HG02840 (cell line): ENCODE data around the gene PIGN.

Source experiments
- ATAC-seq: cut with Tn5 transposase; IDR thresholded peaks from one replicate; pipeline ENCODE4 v1.9.1; 2021; ENCODE audit warnings: mild to moderate bottlenecking, moderate library complexity, moderate number of reproducible peaks; ENCODE audit not compliant: unreplicated experiment, low FRiP score

PIGN gene

DNA sequence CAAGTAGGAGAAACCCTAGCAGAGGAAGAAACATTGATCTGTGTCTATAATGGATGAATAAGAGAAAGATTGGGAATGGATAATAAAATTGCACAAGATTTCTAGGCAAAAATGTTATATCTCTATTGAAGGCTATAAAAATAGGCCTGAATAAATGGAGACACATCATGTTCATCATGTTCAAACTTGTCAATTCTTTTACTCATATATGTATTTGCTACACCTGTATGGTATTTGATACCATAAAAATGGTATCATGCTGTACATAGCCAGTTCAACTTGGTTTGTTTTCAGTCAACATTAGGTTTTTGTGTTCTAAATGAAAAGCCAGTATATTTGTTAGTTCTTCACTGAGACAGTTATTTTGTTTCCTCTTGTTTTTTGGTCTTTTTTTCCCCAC is 161.9 kb downstream of the PIGN start:
- no peak for ATAC-seq

DNA sequence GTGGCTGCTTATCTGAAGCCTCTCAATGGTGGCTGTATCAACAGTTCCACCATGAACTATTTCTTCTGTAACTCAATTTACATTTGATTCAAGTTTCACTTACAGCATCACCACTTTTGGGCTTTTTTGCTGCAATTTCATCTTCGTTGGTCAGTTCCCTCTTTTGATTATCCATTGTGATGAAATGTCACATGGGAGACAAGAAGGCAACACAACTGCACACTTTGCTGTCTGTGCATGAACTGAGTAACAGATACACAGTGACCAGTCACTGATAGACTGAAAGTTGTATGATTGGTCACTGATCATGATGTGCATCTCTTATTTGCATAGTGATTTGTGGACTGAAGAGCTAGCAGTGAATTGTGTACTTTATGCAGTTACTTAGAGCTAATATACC is 163.3 kb downstream of the PIGN start:
- no peak for ATAC-seq

DNA sequence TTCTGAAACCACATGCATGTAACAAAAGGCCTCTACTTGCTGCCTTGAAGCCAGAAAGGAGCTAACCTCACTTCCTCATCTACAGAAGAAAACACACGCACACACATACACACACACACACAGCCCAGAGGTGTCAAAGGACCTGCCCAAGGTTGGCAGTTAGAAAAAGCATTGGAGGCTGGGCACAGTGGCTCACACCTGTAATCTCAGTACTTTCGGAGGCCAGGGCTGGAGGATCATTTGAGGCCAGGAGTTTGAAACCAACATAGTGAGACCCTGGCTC is 168.2 kb downstream of the PIGN start:
- no peak for ATAC-seq

GRCh38 chr18:62018034-62018758 is 168.7 kb downstream of the PIGN start:
- ATAC-seq, result no peak

DNA sequence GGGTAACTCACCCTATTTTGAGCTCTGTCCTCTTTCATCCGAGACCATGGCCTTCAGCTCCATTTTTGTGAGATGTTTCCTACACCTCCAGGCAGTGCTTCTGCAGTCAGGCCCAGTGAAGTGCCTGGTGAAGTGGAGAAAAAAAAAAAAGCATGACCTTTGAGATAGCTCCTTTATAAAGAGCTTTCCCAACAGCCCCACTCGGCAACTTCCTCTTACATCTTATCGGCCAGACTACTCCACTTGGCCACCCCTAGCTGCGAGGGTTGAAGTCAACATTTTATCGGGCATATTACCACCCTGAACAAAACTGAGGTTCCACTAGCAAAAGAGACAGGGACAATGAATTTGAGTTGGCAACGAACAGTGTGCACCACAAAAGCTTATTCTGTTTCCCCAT is 169.2 kb downstream of the PIGN start:
- ATAC-seq, result no peak

DNA sequence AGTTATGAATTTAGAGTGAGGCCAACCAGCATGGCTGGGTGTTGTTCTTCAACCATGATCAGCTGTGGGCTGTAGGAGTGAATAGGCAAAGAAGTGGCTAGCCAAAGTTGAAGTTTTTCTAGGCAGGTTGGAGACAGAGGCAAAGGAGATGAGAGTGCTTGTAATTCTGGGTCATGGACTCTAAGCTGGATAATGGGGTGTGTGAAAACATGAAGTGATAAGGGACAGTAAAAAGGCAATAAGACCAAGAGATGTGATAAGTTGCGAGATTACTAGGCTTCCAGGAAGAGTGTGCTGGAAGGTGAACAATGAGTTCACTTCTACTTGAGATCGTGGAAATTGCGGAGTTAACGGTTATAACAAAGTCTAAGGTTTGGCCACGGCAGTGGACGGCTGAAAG is 175.4 kb downstream of the PIGN start:
- ATAC-seq, result no peak

DNA sequence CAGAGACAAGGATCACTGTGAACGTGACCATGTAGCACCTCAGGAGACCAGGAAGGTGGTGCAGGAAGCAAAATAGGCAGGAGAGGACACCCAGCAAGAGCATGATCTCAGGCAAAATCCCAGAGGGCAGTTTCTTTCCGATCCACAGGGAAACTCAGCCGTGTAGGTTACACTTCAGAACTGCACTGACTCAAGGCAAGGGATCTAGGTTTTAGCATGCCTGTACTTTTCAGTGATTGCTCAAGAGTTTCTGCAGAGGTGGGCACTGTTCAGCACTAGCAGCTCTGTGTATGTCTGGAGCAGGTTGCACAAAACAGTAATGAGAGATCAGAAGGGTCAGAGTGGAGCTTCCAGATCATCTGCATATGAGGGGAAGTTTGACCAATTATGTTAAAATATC is 177.3 kb downstream of the PIGN start:
- no peak for ATAC-seq

DNA sequence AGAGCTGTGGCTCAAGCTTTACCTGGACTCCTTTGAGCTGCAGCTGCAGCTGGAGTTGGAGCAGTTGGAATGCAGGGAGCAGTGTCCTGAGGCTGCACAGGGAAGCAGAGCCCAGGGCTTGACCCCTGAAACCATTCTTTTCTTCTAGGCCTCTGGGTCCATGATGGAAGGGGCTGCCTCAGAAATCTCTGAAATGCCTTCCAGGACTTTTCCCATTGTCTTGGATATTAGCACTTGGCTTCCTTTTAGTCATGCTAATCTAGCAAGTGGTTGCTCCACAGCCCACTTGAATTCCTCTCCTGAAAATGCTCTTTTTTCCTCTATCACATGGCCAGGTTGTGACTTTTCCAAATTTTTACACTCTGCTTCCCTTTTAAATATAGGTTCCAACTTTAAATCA is 185.5 kb downstream of the PIGN start:
- ATAC-seq, result no peak

- ATAC-seq, result no peak
These were observed 187.9 kb downstream of the PIGN start for GRCh38 chr18:61998957-61999356.

DNA sequence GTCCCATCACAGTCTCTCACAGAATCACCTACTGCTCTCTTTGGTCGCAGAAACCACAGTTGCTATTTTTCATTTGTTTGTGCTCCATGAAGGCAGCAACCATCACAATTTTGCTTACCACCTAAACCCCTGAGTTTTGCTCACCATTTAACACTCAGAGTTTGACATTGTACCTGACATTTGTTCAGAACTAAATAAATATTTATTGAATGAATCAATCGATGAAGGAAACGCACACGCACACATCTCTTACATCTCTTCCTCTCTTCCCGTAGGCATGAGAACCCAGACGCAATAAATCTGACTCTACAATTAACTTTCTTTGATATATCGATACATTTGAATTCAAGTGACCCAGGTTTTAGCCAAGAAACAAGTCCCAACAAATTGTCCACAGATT is 188.5 kb downstream of the PIGN start:
- ATAC-seq, result no peak

DNA sequence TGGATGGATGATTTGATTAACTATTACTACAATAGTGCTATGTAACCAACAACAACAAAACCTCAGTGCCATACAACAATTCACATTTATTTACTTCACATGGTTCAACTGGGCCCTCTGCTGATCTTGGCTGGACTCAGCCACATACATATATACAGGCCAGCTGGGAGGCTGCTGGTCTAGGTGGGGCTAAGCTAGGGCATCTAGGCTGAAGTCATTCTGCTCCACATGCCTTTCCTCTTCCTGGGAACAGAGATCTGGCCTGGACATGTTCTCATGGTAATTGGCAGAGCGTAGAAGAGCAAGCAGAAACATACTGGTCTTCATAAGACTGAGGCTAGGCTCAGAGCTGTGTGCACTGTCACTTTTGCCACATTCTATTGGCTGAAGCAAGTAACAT is 191.2 kb downstream of the PIGN start:
- no peak for ATAC-seq

- no peak for ATAC-seq
These were observed 193.0 kb downstream of the PIGN start for GRCh38 chr18:61993831-61994230.

DNA sequence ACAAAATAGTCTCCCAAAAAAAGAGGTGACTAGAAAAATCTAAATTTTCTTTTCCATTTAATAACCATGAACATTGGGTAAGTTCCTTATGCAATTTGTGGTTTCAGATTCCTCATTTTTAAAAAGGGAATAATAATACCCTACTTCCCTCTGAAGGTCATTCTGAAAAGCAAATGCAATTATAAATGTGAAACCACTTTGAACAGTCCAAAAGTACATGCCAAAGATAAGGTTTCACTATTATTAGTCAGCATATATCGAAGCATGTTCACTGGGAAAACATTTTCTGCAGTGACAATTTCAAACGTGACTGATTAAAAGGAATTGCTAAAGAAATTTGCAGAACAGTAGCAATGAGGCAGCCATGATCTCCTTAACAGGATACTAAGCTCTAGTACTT is 193.9 kb downstream of the PIGN start:
- ATAC-seq, result no peak

- ATAC-seq, result no peak
These were observed 194.6 kb downstream of the PIGN start for GRCh38 chr18:61992285-61992684.

DNA sequence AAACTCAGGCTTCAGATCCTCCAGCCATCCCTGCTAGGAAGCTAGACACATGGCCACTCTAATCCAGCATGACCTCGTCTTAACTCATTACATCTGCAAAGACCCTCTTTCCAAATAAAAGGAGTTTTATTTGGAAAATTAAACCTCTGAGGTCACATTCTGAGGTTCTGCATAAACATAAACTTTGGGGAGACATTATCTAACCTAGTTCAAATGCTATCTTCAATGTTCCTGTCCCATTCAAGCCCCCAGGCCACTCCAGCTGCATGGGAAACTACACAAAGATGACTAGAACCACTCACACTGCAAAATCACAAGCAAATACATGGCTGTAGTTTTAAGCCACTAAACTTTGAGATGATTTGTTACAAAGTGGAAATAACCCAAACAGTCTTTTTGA is 195.0 kb downstream of the PIGN start:
- no peak for ATAC-seq

DNA sequence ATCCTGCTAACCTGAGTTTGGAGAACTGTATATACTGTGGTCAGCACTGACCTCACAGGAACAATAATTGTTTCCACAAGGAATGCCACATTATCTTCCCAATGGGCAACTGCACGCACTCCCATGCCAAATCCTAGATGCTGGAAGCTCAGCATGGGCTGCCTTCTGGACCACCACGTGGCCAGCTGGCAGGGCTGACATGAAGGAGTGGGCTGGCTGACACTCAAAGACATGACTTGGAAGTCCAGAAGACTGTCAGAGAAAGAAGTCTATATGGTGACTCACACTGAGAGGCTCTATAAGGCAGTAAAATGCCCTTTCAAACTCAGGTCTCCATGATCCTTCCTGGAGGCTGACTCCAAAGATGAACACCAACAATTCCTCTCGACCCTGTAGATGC is 195.7 kb downstream of the PIGN start:
- ATAC-seq, result no peak
